Eye (tissue), 1 donor: ENCODE results near the gene ZER1.
A peak's percentile ranks its signal among the peaks of the same experiment; 100 is the strongest.

ENCODE experiments used
- DNase-seq: peaks from one replicate; pipeline ENCODE4 v3.0.0-alpha.2; 2015

Gene ZER1

GRCh38 chr9:128732576-128732975 lies 39.2 kb downstream of the ZER1 start:
- no peak for DNase-seq

- no peak for DNase-seq
Observed at GRCh38 chr9:128731691-128732090, 40.0 kb downstream of the ZER1 start.

- no peak for DNase-seq
Observed at GRCh38 chr9:128731093-128731492, 40.6 kb downstream of the ZER1 start.

- DNase-seq, result no peak
Observed at GRCh38 chr9:128729766-128730517, 41.8 kb downstream of the ZER1 start.

GRCh38 chr9:128729302-128729701 lies 42.4 kb downstream of the ZER1 start:
- DNase-seq, result no peak

GRCh38 chr9:128728298-128728697 lies 43.4 kb downstream of the ZER1 start:
- no peak for DNase-seq

- DNase-seq, result no peak
Observed at GRCh38 chr9:128727640-128728248, 44.0 kb downstream of the ZER1 start.

GRCh38 chr9:128724744-128725211 lies 46.9 kb downstream of the ZER1 start:
- peak; percentile 53 for DNase-seq

GRCh38 chr9:128723866-128724743 lies 47.6 kb downstream of the ZER1 start, which contains the start of gene ZDHHC12:
ZDHHC12 (minus strand) TSS chr9:128724127; CDS start chr9:128724093, 34 bp downstream.
- DNase-seq, result peak; percentile 93

- DNase-seq, result no peak
Observed at GRCh38 chr9:128723352-128723865, 48.3 kb downstream of the ZER1 start.

- no peak for DNase-seq
Observed at GRCh38 chr9:128722380-128723351, 49.1 kb downstream of the ZER1 start.

GRCh38 chr9:128721487-128722010 lies 50.2 kb downstream of the ZER1 start:
- no peak for DNase-seq

GRCh38 chr9:128720841-128721486 lies 50.8 kb downstream of the ZER1 start:
- no peak for DNase-seq

GRCh38 chr9:128719919-128720605 lies 51.7 kb downstream of the ZER1 start:
- DNase-seq, result no peak

- DNase-seq, result no peak
Observed at GRCh38 chr9:128718475-128718874, 53.3 kb downstream of the ZER1 start.

- DNase-seq, result no peak
Observed at GRCh38 chr9:128718047-128718446, 53.7 kb downstream of the ZER1 start.

- DNase-seq, result no peak
Observed at GRCh38 chr9:128716581-128717254, 55.0 kb downstream of the ZER1 start.

- no peak for DNase-seq
Observed at GRCh38 chr9:128715436-128715750, 56.3 kb downstream of the ZER1 start.

- DNase-seq, result no peak
Observed at GRCh38 chr9:128714586-128715435, 56.9 kb downstream of the ZER1 start.
